ENCODE results near the gene GPC4.
A peak's percentile ranks its signal among the peaks of the same experiment; 100 is the strongest.
"Not testable (repeated sequence)": the region's sequence is repeated elsewhere in the genome, so short reads cannot be mapped to it uniquely, and the experiment has no call there.

The GPC4 gene

GRCh38 chrX:133302775-133303445 is 112.4 kb downstream of the GPC4 start:
- DNase-seq = no peak

GRCh38 chrX:133300591-133300990 is 114.7 kb downstream of the GPC4 start:
- peak; percentile 6 for DNase-seq

- peak; percentile 87 for DNase-seq
Observed at GRCh38 chrX:133297284-133297683, 118.0 kb downstream of the GPC4 start.

GRCh38 chrX:133294126-133294525 is 121.2 kb downstream of the GPC4 start:
- DNase-seq = peak; percentile 32

GRCh38 chrX:133290076-133290475 is 125.2 kb downstream of the GPC4 start:
- DNase-seq = peak; percentile 49

GRCh38 chrX:133287860-133288259 is 127.4 kb downstream of the GPC4 start:
- no peak for DNase-seq

GRCh38 chrX:133285341-133285740 is 129.9 kb downstream of the GPC4 start:
- DNase-seq = no peak

- DNase-seq = not testable (repeated sequence)
Observed at GRCh38 chrX:133279112-133279730, 136.1 kb downstream of the GPC4 start.

- DNase-seq = no peak
Observed at GRCh38 chrX:133273180-133273579, 142.1 kb downstream of the GPC4 start.

- no peak for DNase-seq
Observed at GRCh38 chrX:133269168-133269567, 146.1 kb downstream of the GPC4 start.

- no peak for DNase-seq
Observed at GRCh38 chrX:133267621-133268020, 147.7 kb downstream of the GPC4 start.

GRCh38 chrX:133265331-133265730 is 150.0 kb downstream of the GPC4 start:
- DNase-seq = peak; percentile 24

GRCh38 chrX:133258481-133258880 is 156.8 kb downstream of the GPC4 start:
- peak; percentile 81 for DNase-seq

GRCh38 chrX:133254666-133255065 is 160.6 kb downstream of the GPC4 start:
- peak; percentile 66 for DNase-seq

GRCh38 chrX:133251204-133251603 is 164.1 kb downstream of the GPC4 start:
- DNase-seq = no peak

- DNase-seq = no peak
Observed at GRCh38 chrX:133250184-133251100, 164.8 kb downstream of the GPC4 start.

Measured in fibroblast of skin of back (primary cell).